Liver (tissue), 3 donors: Measurements from ENCODE around the gene RBMS2.
"Not testable (repeated sequence)": the region's sequence is repeated elsewhere in the genome, so short reads cannot be mapped to it uniquely, and the experiment has no call there.

ENCODE experiments used
- EGR1 ChIP-seq, 2 donors: IDR thresholded peaks; 2 replicates each; pipeline ENCODE4 v1.6.1; 2016 to 2018; ENCODE audit warnings: antibody characterized with exemption in 2 of 2, low read depth in 2 of 2
- FOXA1 ChIP-seq: IDR thresholded peaks from 2 replicates; pipeline ENCODE4 v1.6.1; 2016; ENCODE audit warnings: antibody characterized with exemption
- RAD21 ChIP-seq, 2 donors: IDR thresholded peaks; 2 replicates each; pipeline ENCODE4 v1.6.1; 2016; ENCODE audit warnings: antibody characterized with exemption in 2 of 2, mild to moderate bottlenecking in 2 of 2
- TF ChIP-seq, protein P1 (sequence below): fragments of 150-350 bp; IDR thresholded peaks from 2 replicates; pipeline ENCODE4 v1.5.1; 2017; ENCODE audit warnings: improper control_type of control experiment, low read depth, low read length; ENCODE audit not compliant: missing input control
- TF ChIP-seq, protein P2 (sequence below): IDR thresholded peaks from 2 replicates; pipeline ENCODE4 v1.6.1; 2016; ENCODE audit warnings: antibody characterized with exemption, mild to moderate bottlenecking
- donor health status: healthy.
- donor health status: healthy.

DNA sequence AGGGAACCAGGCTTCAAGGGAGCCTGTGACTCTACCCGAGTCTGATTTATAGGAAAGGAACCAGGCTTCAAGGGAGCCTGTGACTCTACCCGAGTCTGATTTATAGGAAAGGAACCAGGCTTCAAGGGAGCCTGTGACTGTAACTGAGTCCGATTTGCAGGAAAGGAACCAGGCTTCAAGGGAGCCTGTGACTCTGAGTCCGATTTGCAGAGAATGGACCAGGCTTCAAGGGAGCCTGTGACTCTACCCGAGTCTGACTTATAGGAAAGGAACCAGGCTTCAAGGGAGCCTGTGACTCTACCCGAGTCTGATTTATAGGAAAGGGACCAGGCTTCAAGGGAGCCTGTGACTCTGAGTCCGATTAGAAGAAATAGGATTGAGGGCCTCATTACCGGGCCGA lies 22.2 kb upstream of the RBMS2 start:
- TF ChIP-seq, protein P1, sequence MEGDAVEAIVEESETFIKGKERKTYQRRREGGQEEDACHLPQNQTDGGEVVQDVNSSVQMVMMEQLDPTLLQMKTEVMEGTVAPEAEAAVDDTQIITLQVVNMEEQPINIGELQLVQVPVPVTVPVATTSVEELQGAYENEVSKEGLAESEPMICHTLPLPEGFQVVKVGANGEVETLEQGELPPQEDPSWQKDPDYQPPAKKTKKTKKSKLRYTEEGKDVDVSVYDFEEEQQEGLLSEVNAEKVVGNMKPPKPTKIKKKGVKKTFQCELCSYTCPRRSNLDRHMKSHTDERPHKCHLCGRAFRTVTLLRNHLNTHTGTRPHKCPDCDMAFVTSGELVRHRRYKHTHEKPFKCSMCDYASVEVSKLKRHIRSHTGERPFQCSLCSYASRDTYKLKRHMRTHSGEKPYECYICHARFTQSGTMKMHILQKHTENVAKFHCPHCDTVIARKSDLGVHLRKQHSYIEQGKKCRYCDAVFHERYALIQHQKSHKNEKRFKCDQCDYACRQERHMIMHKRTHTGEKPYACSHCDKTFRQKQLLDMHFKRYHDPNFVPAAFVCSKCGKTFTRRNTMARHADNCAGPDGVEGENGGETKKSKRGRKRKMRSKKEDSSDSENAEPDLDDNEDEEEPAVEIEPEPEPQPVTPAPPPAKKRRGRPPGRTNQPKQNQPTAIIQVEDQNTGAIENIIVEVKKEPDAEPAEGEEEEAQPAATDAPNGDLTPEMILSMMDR, result not testable (repeated sequence)
- TF ChIP-seq RAD21 (IDR thresholded peaks at IDR 0.05); FOXA1; EGR1 (IDR thresholded peaks at IDR 0.05; ENCODE audit: low read depth in 2 of 2): not testable (repeated sequence)
- TF ChIP-seq, protein P2, sequence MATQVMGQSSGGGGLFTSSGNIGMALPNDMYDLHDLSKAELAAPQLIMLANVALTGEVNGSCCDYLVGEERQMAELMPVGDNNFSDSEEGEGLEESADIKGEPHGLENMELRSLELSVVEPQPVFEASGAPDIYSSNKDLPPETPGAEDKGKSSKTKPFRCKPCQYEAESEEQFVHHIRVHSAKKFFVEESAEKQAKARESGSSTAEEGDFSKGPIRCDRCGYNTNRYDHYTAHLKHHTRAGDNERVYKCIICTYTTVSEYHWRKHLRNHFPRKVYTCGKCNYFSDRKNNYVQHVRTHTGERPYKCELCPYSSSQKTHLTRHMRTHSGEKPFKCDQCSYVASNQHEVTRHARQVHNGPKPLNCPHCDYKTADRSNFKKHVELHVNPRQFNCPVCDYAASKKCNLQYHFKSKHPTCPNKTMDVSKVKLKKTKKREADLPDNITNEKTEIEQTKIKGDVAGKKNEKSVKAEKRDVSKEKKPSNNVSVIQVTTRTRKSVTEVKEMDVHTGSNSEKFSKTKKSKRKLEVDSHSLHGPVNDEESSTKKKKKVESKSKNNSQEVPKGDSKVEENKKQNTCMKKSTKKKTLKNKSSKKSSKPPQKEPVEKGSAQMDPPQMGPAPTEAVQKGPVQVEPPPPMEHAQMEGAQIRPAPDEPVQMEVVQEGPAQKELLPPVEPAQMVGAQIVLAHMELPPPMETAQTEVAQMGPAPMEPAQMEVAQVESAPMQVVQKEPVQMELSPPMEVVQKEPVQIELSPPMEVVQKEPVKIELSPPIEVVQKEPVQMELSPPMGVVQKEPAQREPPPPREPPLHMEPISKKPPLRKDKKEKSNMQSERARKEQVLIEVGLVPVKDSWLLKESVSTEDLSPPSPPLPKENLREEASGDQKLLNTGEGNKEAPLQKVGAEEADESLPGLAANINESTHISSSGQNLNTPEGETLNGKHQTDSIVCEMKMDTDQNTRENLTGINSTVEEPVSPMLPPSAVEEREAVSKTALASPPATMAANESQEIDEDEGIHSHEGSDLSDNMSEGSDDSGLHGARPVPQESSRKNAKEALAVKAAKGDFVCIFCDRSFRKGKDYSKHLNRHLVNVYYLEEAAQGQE, result not testable (repeated sequence)
